Endothelial cell of umbilical vein (primary cell): ENCODE results near the gene LAMC3. TPM values are rescaled to one million over a fixed set of nuclear protein-coding genes. Genes with fewer than 3 reads are reported as not detected.

ENCODE experiments used
- BruUV-seq: library from RNA; stranded (reverse); fragments of 400-500 nt; replicated peaks from 2 replicates; lab custom pipeline; 2021; lab: Mats Ljungman, UMichigan
- CTCF ChIA-PET: fragments of 300-600, 350-600 bp; sonication (Branson Sonifier 250); formaldehyde crosslinking; loops from one replicate; lab custom pipeline; 2021; ENCODE audit warnings: antibody characterized with exemption, inconsistent platforms; lab: Charles Lee
- POLR2A ChIA-PET: fragments of 300-600, 350-600 bp; sonication (Branson Sonifier 250); formaldehyde crosslinking; loops from one replicate; lab custom pipeline; 2021; ENCODE audit warnings: antibody characterized with exemption, inconsistent platforms; lab: Charles Lee
- DNase-seq: peaks from one replicate; pipeline ENCODE4 v3.0.0-alpha.2; 2011; ENCODE audit warnings: low read depth, low spot score
- FAIRE-seq: peaks from 2 replicates; lab custom pipeline; 2011; peaks lifted over from hg19 to GRCh38; lab: Jason Lieb, UNC
- H2AFZ ChIP-seq: 2 replicates; pipeline ENCODE4 v1.6.0; 2012; ENCODE audit warnings: low read depth, low read length, control low read depth, inconsistent platforms
- H3K27ac ChIP-seq: 2 replicates; pipeline ENCODE4 v1.5.1; 2011; ENCODE audit warnings: low read depth, mild to moderate bottlenecking, control low read depth, low read length, moderate library complexity; ENCODE audit not compliant: insufficient read depth
- H3K27me3 ChIP-seq, 2 experiments: 2 replicates each; pipeline versions ENCODE4 v1.6.0 to v1.6.1; 2011; ENCODE audit warnings: low read length in 2 of 2, mixed read lengths in 1 of 2; ENCODE audit not compliant: control insufficient read depth in 2 of 2, insufficient read depth in 2 of 2
- H3K36me3 ChIP-seq, 2 experiments: 2 replicates in 1 of 2; 3 replicates in 1 of 2; pipeline ENCODE4 v1.5.1; 2011; ENCODE audit warnings: low read length in 2 of 2, mild to moderate bottlenecking in 1 of 2, moderate library complexity in 1 of 2; ENCODE audit not compliant: control insufficient read depth in 2 of 2, insufficient read depth in 2 of 2; ENCODE audit errors: extremely low read depth in 1 of 2
- H3K4me1 ChIP-seq: 3 replicates; pipeline ENCODE4 v1.5.1; 2011; ENCODE audit warnings: mild to moderate bottlenecking, low read length; ENCODE audit not compliant: control insufficient read depth, insufficient read depth; ENCODE audit errors: extremely low read depth
- H3K4me2 ChIP-seq: 2 replicates; pipeline ENCODE4 v1.6.1; 2011; ENCODE audit warnings: low read length, control low read depth, mixed read lengths; ENCODE audit not compliant: insufficient read depth
- H3K4me3 ChIP-seq, 3 experiments: fragments of 200-600 bp in 1 of 3; sonication (generic), shearing (Covaris generic) in 1 of 3; replicated peaks in 1 of 3; 2 replicates each; pipeline ENCODE4 v1.5.1; 2011 to 2016; ENCODE audit warnings: control low read depth in 3 of 3, low read length in 3 of 3, mild to moderate bottlenecking in 2 of 3, inconsistent platforms in 1 of 3, low read depth in 1 of 3, moderate library complexity in 1 of 3; ENCODE audit not compliant: insufficient read depth in 1 of 3
- H3K79me2 ChIP-seq: 2 replicates; pipeline ENCODE4 v1.6.0; 2012; ENCODE audit warnings: low read length, inconsistent platforms; ENCODE audit not compliant: control insufficient read depth, insufficient read depth
- H3K9ac ChIP-seq: replicated peaks from 2 replicates; pipeline ENCODE3; 2011; ENCODE audit warnings: low read length, control low read depth; ENCODE audit not compliant: insufficient read depth; ENCODE audit errors: extremely low read depth
- H3K9me1 ChIP-seq: replicated peaks from 3 replicates; pipeline ENCODE4 v1.6.0; 2011; ENCODE audit warnings: mild to moderate bottlenecking, low read length; ENCODE audit not compliant: control insufficient read depth, insufficient read depth; ENCODE audit errors: extremely low read depth
- H3K9me3 ChIP-seq: replicated peaks from 2 replicates; pipeline ENCODE4 v1.5.1; 2012; ENCODE audit warnings: low read length, inconsistent platforms; ENCODE audit not compliant: control insufficient read depth, insufficient read depth
- H4K20me1 ChIP-seq: replicated peaks from 2 replicates; pipeline ENCODE3; 2011; ENCODE audit warnings: mild to moderate bottlenecking, low read length; ENCODE audit not compliant: control insufficient read depth, insufficient read depth; ENCODE audit errors: extremely low read depth
- CTCF ChIP-seq, 2 donors: IDR thresholded peaks; 1 replicate in 1 of 2; 2 replicates in 1 of 2; pipeline ENCODE4 v1.5.1; 2011; ENCODE audit warnings: low read length in 2 of 2, mild to moderate bottlenecking in 2 of 2, moderate library complexity in 2 of 2, control low read depth in 1 of 2, inconsistent platforms in 1 of 2, low read depth in 1 of 2; ENCODE audit not compliant: insufficient read depth in 1 of 2; ENCODE audit errors: extremely low read depth in 1 of 2
- EZH2 ChIP-seq: IDR thresholded peaks from 2 replicates; pipeline ENCODE4 v1.6.1; 2012; ENCODE audit warnings: borderline replicate concordance, low read depth, mild to moderate bottlenecking, moderate library complexity, low read length, inconsistent platforms; ENCODE audit not compliant: severe bottlenecking
- FOS ChIP-seq: IDR thresholded peaks from 2 replicates; pipeline ENCODE4 v1.6.1; 2011; ENCODE audit warnings: mild to moderate bottlenecking, low read length, moderate library complexity, borderline replicate concordance; ENCODE audit not compliant: insufficient read depth
- GATA2 ChIP-seq: IDR thresholded peaks from 2 replicates; pipeline ENCODE4 v1.7.0; 2011; ENCODE audit warnings: low read depth, mild to moderate bottlenecking, moderate library complexity, mixed read lengths, low read length; ENCODE audit not compliant: insufficient read length, insufficient read depth
- JUN ChIP-seq: IDR thresholded peaks from 2 replicates; pipeline ENCODE4 v1.6.1; 2011; ENCODE audit warnings: borderline replicate concordance, low read depth; ENCODE audit not compliant: insufficient read length, insufficient read depth
- MYC ChIP-seq: IDR thresholded peaks from one replicate; pipeline ENCODE4 v1.6.1; 2011; ENCODE audit warnings: mild to moderate bottlenecking, low read depth, low read length
- POLR2AphosphoS5 ChIP-seq: IDR thresholded peaks from 2 replicates; pipeline ENCODE4 v1.6.1; 2012; ENCODE audit warnings: low read depth, mild to moderate bottlenecking, control low read depth, low read length, moderate library complexity; ENCODE audit not compliant: insufficient read depth
- dilution Hi-C: fragments of 300-500 bp; cut with MboI; formaldehyde crosslinking; loops from one replicate; pipeline ENCODE4 v1.15.0; 2019; ENCODE audit warnings: low sequenced_read_pairs; ENCODE audit not compliant: extremely low pct_ligation_motif_present
- intact Hi-C: fragments of 100-400 bp; cut with micrococcal nuclease; formaldehyde crosslinking; loops from one replicate; pipeline ENCODE4 v1.10.0; 2022
- polyA plus RNA-seq, 4 experiments: library from polyadenylated mRNA; depleted of rRNA in 3 of 4; stranded (reverse) in 3 of 4; unstranded in 1 of 4; fragments of >200 nt; gene quantifications; 2 replicates each; pipeline versions ENCODE4 v1.2.1 to v1.2.3, GENCODE V29; 2011 to 2012; ENCODE audit warnings: missing spikeins in 1 of 4
- total RNA-seq: library from RNA; stranded (reverse); gene quantifications from 2 replicates; pipeline ENCODE4 v1.2.3, GENCODE V29; 2021

LAMC3 gene
- total and polyA plus RNA-seq, 2 donors (not counting 3 experiments of a cell fraction or from before 2014, with no cell fraction given), result 0.18 to 0.38 TPM

GRCh38 chr9:131111186-131111853 is 102.3 kb downstream of the LAMC3 start:
- H3K4me3 ChIP-seq, result no peak overlapping the region
- POLR2A ChIA-PET, result interaction anchor here (0.7 kb wide), 1 partner anchor 14 kb away, joined by 4 read pairs; the partner anchor contains the start of gene NUP214
- H3K27me3 ChIP-seq, result no peaks in the 10 kb centered on the region
- no peak overlapping the region for H2AFZ ChIP-seq
- dilution Hi-C loops (no loop called here), intact Hi-C loops (no loop called here)
- FAIRE-seq (no peak), DNase-seq (no peak)
- no peaks in the 10 kb centered on the region for H3K9me1 ChIP-seq
- H3K9me3 ChIP-seq, result no peaks in the 10 kb centered on the region
- TF ChIP-seq JUN (no peak), EZH2 (no peak), CTCF (IDR thresholded peaks at IDR 0.05; ENCODE audit: extremely low read depth in 1 of 2, insufficient read depth in 1 of 2, low read depth in 1 of 2, low read length in 2 of 2) (no peak), MYC (no peak), FOS (no peak), POLR2AphosphoS5 (no peak), GATA2 (no peak)
- H3K9ac ChIP-seq, result no peak overlapping the region
- no peak overlapping the region for H3K27ac ChIP-seq
- H4K20me1 ChIP-seq, result no peaks in the 10 kb centered on the region
- no peaks in the 10 kb centered on the region for H3K79me2 ChIP-seq
- H3K4me2 ChIP-seq, result no peak overlapping the region
- no peaks in the 10 kb centered on the region for H3K36me3 ChIP-seq
- CTCF ChIA-PET, result interaction anchor here (0.7 to 2.9 kb wide), 5 partner anchors 15 to 65 kb away, joined by 3 to 15 read pairs (median 4); partner anchors contain the start of gene AIF1L
- BruUV-seq, result no TSS peak
- H3K4me1 ChIP-seq, result peaks cover 10% of the 10 kb centered on the region
